GM19023 (cell line): ENCODE data around the gene DLGAP1.
"Not testable (repeated sequence)": the region's sequence is repeated elsewhere in the genome, so short reads cannot be mapped to it uniquely, and the experiment has no call there.

Experiments
- ATAC-seq: cut with Tn5 transposase; IDR thresholded peaks from one replicate; pipeline ENCODE4 v1.9.1; 2021; ENCODE audit warnings: mild to moderate bottlenecking, moderate library complexity; ENCODE audit not compliant: unreplicated experiment

Gene DLGAP1

DNA sequence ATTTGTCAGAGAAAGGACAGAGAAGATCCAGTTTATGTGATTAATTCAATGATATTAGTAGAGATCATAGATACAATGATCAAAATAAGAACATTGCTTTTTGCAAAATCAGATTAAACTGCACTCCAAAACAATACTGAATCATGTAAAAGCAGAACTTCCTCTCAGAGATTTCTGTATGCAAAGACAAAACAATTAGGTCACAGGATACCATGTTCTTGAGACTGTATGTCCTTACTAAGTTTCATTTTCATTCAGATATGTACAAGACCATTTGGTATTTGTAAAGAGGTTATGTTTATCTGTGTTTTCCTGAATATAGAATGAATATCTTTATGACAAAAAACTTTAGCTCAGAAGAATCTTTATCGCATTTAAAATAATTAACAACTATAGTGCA, 161.8 kb downstream of the DLGAP1 start:
- ATAC-seq, result no peak

DNA sequence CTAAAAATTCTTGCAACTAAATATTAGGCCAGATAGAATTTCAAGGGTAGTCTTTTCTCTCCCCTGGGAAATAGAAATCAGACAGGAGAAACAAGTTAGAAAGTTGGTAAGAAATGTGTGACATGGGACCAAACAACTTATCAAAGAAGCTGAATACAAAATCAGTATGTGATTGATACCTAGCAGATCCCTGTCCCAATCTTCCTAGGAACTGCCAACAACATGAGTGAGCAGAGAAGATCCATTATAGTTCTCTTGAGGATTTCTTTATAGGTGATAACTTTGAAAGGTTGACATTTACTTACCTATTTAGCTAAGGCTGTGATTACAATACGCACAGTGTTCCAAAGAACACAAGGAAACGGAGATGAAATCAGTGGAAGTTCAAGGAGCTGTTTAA, 162.4 kb downstream of the DLGAP1 start:
- ATAC-seq, result no peak

DNA sequence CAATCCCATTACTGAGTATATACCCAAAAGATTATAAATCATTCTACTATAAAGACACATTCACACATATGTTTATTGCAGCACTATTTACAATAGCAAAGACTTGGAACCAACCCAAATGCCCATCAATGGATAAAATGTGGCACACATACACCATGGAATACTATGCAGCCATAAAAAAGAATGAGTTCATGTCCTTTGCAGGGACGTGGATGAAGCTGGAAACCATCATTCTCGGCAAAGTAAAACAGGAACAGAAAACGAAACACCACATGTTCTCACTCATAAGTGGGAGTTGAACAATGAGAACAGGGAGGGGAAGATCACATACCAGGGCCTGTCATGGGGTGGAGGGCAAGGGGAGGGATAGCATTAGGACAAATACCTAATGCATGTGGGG, 167.8 kb downstream of the DLGAP1 start:
- not testable (repeated sequence) for ATAC-seq

DNA sequence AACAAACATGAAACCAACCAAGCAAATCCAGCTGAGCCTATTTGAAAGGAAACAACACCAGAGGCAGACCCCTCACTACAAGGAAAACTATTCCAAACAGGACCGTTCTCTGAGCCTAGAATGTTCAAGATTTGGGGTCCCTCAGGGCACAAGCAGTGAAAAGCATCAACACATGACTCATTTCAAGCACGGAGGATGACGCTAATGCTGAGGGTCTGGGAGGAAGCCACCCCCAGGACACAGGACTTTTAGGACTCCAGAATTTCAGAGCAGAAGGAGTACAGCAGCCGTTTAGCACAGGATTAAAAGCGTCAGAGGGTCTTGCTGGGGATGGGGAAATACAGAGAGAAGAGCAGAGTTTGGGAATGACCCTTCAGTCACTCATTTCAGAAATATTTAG, 168.9 kb downstream of the DLGAP1 start:
- ATAC-seq, result no peak

DNA sequence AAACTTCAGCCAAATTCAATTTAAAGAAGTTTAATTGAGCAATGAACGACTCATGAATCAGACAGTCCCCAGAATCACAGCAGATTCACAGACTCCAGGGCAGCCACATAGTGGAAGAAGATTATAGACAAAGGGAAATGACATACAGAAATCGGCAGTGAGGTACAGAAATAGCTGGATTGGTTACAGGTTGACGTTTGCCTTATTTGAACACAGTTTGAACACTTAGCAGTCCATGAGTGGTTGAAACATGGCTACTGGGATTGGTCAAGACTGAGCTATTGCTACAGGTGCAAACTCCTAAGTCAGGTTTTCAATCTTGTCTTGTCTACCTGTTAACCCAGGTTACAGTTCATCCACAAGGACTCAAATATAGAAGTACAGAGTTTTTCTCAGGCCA, 169.6 kb downstream of the DLGAP1 start:
- ATAC-seq, result no peak

DNA sequence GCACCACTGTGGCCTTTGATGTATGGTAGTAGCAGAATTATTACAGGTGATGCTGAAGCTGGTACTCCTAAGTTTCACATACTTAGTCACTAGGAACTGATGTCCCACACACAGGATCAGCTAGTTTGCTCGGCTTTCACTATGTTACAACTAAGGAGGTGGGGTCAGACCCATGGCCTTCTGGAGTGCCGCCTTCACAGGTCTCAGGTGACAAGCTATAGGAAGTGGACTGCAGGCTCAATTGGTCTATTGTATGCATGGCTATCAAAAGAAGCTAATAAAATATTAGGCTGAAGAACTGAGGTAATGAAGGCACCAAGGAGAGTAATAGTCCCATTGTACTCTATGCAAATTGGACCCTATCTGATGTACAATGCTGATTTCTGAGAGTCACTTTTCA, 170.6 kb downstream of the DLGAP1 start:
- no peak for ATAC-seq

DNA sequence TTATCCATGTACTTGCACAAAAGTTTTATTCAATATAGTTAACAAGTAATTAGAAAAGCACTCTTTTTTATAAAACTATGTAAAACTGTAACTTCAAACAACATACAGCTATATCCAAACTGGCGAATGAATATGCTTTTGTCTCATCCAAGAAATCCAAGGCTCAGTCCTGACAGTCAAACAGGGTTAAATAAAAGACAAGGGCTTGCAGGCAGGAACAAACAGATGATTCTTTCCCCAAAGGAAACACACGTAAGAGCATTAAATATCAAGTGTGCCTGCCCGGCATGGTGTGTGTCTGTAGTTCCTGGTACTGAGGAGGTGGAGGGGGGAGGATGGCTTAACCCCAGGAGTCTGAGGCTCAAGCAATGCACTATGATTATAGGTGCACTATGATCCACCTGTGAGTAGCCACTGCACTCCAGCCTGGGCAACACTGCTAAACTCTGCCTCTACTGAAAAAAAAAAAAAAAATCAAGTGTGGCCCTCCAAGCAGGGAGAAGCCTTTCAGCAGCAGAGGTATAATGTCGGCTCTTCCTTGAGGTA, 171.3 kb downstream of the DLGAP1 start:
- no peak for ATAC-seq

DNA sequence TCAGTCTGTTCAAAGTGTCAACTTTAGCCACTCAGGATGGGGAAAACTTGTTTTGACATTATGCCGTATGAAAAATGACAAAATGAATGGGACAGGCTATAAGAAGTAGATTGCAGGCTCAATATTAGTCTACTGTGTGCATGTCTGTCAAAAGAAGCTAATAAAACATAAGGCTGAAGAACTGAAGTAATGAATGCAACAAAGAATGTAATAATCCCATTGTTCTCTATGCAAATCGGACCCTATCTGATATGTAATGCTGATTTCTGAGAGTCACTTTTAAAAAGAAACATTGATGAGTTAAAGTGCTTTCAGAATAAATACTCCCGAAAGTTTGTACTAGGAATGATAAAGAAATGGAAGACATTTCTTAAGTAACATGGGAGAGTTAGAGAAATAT, 172.2 kb downstream of the DLGAP1 start:
- ATAC-seq, result no peak

DNA sequence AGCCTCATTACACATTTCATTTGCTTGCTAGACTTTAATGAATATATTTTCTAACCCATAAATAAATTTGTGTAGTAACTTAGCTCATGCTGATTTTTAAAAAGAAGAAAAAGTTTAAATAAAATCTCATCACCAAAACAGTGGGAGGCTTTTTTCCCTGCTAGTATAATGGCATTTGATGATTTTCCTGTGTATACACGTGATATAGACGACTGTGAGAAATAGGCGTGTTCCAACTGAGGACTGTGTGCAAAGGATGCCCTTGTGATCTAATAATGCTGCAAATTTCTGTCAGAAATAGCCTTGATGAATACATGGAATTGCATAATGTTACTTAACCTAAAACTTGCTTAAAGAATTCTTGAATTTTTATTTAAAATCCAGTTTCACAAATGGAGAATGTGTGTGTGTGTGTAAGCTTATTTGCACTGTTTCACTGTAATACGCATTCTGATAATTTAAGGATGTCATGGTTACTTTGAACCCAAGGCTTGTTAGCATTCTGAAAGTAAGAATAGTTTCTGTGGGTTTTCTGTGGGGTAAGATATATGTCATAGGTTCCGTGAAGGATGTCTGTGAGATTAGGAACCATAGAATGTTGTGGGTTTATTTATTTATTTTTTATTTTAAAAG, 178.0 kb downstream of the DLGAP1 start:
- ATAC-seq, result no peak

DNA sequence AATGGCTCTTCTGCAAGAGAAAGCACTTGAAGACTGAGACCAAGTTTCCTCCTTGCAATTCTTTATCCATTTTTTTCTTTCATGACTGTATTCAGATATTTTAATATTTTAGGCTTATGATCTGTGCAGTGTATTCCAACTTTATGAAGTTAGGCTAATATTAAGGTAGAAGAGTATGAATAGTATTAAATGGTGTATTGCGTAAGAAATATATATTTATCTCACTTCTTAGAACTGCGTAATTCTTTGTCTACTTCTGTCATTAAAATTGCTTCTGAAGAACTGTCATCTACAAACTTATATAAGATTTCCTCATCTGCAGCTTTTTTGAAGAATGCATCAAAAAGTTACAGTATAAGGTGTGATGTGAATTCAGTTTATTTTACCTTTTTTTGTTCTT, 183.2 kb downstream of the DLGAP1 start:
- ATAC-seq, result no peak

DNA sequence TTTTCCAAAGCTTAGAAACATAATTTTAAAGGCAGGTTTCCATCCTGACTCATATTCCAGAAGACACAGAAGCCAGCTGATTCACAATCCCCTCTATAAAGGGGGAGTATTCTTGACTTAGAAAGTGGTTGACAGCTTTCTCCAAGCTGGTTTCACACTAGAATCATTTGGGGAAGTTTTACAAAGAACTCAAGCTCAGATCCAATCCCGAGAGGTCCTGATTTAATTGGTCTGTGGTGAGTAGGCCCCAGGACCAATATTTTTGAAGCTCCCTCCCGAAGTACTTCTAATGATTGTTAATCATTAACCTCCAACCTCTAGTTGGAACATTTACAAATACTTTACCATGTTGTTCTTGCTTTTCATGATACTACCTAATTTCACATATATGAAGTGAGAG, 184.1 kb downstream of the DLGAP1 start:
- ATAC-seq, result no peak

DNA sequence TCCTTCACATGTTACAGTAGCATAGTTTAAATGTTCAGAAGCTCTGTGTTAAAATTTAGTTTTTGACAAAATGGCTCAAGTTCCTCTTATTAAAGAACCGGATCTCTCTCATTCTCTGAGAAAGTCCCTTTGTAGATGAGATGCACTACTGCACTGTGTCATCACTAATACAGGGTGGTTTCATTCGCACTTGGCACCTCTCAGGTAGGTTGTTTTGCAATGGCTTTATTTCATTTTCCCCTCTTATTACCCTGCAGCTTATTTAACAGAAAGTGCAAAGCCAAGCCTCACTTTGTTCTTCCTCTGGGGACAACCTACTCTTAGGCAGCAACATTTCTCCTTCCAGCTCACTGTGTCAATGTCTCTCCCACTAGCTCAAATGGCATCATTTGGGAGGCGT, 185.1 kb downstream of the DLGAP1 start:
- no peak for ATAC-seq

DNA sequence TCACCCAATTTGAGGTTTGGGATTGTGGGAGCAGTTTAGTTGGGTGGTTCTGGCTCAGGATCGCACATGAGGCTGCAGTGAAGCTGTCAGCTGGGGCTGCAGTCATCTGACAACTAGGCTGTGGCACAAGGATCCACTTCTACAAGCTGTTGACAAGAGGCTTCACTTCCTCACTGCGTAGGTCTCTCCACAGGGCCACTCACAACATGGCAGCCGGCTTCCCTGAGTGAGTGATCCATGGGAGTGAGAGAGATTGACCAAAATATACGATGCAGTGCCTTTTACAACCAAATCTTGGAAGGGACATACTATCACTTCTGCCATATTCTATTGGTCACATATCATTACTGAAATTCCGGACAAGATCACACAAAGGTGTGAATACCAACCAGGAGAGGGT, 187.5 kb downstream of the DLGAP1 start:
- ATAC-seq, result no peak

DNA sequence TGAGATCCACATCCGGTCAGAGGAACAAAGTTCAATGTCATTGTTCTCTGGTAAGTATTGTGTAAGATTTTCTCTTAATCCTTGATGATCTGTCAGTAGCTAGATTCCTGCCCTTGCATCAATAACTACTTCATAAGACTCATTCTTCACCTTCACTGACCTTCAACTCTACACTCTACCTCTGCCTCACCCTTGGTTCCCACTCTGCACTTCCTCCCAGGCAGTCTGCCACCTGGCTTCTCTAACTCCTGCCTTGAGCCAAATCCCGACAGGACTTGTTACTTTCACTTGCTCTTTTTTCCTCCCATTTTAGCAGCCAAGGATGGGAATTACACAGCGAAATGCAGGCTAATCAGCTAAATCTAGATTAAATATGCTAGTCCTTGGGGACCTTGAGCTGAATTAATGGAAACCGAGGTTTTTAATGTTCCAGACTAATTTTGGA, 190.7 kb downstream of the DLGAP1 start:
- ATAC-seq, result no peak

DNA sequence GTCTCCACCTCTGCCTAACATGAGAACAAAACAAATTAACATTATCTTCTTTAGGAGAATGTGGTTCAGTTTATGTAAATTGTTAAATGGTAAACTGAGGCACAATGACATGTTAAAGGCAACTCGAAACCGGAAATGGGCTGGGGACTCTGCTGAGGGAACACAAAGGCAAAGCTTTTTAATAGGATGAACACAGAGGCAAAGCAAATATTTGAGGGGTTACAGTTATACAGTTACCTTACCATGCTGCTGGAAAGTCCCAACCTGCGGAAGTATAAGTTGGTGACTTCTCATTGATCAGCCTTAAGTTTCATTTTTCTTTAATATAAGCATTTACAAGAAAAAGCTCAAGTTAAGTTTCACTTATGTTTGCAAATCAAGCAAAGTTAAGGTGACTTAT, 195.0 kb downstream of the DLGAP1 start:
- no peak for ATAC-seq

DNA sequence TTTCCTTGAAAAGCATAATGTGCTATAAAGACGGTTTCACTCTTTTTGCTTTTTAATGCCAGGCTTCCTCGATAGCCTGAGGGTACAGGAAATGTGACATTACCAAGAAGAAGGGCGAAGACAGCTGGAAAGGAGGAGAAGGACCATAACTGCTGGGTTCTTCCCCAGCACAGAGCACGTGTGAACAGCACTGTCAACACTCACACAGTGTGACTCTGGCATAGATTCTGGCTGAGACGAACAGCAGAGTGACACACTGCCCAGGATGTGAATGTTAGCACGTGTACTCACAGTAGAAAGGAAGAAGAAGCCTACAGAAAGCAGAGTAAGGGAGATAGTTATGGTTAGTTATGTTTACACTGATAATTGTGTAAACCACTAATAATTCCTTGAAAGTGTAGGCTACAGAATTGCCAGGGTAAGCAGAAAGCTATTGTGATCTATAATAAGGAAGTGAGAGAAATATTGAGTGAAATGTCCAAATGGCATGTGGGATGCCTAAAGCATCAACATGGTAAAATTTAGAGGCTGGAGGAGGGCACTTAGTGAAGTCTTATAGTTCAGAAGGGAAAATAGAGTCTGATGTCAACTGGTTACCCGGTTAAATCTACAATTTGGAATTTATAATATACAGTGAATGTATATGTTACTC, 198.2 kb downstream of the DLGAP1 start:
- ATAC-seq, result no peak

DNA sequence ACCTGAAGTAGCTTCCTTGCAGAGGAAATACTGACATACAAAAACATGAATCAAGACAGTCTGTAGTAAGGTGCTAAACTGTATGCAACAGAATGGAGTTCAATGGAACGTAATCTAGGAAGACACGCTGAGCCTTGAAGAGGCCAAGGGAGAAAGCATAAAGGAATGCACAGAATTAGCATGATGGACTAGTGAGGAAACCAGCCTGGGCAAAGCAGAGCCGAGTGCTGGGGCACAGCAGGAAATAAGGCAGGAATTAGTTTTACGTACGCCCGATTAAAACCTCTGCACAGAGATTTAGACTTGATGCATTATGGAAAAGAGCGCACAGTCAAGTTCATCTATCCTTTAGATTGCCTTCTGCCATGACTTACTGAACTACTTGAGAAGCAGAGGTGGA, 200.3 kb downstream of the DLGAP1 start:
- ATAC-seq, result no peak

DNA sequence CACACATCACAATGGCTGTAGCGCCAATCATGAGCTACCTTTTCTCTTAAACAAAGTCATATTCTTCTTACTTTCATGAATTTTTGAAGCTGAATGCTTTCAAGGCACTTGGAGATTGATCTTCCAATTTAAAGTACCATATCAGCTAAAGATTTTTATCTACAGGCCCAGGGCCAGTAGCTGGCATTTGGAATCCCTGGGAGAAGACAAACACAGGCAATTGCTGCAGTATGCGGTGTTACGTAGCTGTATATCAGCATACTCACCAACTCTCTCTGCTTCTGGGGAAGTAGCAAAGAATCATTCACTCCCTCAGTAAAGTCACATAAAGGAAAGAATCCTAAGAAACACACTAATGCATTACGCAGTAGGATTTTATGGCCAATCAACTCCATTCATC, 202.3 kb downstream of the DLGAP1 start:
- no peak for ATAC-seq

DNA sequence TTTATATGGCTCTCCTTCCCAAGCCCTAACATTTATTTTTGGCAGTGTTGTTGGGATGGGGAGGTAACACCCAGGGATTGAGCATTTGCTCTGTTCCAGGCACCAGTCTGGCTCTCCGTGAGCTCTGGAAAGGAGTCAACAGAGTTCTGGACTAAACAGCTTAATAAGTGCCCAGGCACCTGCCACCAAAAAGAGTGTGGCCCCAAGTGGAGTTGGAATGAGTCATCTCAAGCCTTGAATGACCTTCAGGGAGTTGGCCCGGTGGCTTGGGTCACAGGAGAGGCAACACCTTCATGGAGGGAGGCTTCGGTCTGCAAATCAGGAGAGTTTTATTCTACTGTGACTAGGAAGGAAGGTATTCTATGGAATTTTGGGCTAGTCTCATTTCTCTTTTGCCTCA, 203.2 kb downstream of the DLGAP1 start:
- ATAC-seq, result no peak

DNA sequence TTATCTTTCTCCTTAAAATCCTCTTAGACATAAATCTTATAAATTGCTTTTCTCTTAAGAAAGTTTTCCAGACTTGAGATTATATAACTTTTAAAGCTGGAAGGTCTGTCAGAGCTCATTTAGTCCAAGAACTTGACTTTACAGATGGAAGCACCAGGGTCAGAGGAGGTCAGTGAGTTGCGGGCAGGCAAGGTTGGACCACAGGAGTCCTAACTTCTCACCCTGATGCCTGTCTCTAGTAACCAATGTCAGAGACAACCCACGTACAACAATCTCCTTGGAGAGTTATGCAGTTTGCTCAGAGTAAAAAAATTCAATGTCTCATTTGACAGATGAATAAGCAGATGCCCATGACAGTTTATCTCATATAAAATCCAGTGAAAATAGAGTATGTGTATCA, 203.9 kb downstream of the DLGAP1 start:
- no peak for ATAC-seq

DNA sequence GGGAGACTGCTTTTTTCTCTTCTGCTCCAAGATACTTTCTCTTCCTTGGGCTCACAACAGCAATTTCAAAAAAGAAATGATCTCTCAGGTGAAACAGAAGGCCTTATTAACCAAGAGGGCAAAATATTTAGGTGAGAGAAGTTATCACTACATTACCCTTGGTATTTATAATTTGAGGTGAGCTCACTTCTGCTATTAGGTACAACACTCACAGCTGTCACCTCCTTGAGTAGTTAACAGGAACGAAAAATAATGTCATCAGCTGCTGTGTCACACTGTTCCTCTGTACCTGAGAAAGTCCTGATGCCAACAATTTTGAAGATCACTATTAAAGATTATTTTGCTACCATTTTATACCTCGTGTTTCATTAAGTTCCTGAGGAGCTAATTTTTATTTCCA, 205.0 kb downstream of the DLGAP1 start:
- no peak for ATAC-seq

DNA sequence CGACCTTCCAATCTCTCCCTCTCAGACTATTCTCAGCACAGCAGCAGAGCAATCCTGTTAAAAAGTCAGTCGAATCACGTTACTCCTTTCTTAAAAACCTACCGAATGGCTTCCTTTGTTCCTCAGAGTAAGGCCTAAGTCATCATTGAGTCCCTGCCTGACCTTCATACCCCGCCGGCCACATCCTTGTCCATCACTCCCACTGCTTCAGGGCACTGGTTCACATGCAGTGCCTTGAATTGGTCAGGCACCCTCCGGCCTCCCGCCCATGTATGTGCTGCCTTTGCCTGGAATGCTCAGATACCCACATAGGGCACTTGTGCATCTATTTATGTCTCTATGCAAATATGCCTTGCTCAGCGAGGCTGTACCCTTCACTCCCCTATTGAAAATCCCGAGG, 206.4 kb downstream of the DLGAP1 start:
- no peak for ATAC-seq

DNA sequence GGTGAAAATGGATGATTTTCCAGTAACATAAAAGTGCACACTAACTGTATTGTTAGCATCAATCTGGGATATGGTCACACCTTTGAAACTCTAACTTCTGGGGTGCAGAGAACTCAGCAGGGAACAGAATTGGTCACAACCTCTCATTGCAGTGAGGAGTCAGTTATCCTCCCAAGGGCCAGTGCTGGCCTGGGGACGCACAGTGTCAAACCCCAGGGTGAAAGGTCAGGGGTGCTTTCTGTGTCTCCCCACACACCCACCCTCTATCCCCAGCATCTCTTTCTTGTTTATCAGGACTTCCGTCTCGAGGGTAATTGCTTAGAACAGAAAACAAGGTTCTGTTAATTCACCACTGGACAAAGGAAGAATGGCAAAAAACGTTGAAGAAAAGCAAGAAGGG, 208.7 kb downstream of the DLGAP1 start:
- no peak for ATAC-seq
